ENCODE data around the gene ADGRL3.

GRCh38 chr4:61397174-61397573 lies 197.0 kb downstream of the ADGRL3 start:
- TF ChIP-seq CTCF (IDR thresholded peaks at IDR 0.05) (no peak), POLR2A (IDR thresholded peaks at IDR 0.05) (no peak)
